HG03469 (cell line): ENCODE results near the gene DONSON.

Experiments used
- ATAC-seq: cut with Tn5 transposase; IDR thresholded peaks from one replicate; pipeline ENCODE4 v1.9.1; 2021; ENCODE audit warnings: mild to moderate bottlenecking, moderate library complexity, moderate number of reproducible peaks; ENCODE audit not compliant: unreplicated experiment

The DONSON gene

GRCh38 chr21:33541756-33542639 lies 46.5 kb downstream of the DONSON start, which contains the start of gene GART:
GART (minus strand) TSS chr21:33542117; CDS start chr21:33539315, 2,802 bp downstream.
- ATAC-seq, result peak; percentile 32

GRCh38 chr21:33541105-33541711 lies 47.3 kb downstream of the DONSON start:
- no peak for ATAC-seq

DNA sequence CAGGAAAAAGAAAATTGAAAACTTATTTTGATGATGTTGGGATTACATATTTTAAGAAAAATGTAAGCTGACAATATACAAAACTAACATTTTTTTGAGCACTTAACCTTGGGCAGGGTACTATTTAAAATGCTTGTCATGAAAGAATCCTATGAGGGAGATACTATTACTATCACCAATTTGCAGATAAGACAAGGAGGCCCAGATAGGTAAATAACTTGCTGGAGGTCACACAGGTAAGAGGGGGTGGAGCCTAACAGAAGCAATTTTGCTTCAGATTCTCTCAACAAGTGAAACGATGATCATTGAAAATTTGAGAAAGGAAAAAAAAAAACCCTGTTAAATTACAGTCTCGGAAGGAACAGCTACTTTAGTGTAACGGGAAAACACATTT lies 47.8 kb downstream of the DONSON start:
- no peak for ATAC-seq

DNA sequence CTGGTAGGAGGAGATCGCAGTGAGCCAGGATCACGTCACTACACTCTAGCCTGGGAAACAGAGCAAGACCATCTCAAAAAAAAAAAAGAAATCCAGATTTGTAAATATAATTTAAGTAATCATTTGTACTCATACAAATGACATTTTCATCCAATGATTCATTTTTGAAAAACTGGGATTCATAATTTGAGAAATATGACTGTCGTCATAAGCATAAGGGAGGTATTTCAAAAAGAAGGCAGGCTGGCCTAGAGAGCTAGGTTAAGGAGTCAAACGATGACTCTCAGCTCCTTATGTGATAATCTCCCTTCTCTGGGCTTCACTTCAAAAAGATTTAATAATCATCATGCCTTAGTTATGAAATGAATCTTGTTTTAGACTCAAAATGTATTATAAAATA lies 48.9 kb downstream of the DONSON start:
- ATAC-seq, result no peak

DNA sequence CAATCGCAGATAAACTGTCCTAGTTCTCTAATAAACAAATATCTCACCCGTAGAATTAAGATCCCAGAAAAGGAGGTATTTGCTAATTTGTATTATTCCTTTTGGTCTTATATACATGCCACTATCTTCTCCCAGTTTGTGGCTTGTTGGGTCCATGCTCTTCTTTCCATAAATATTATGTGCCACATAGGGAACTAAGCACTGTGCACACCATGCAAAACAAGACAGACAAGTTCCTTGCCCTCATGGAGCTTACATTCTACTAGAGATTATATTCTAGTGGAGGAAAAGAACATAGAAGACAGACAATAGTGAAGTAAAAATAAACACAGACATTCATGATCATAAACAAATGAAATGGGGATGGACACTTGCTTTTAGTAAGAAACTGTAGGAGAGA lies 51.3 kb downstream of the DONSON start:
- ATAC-seq, result no peak

- ATAC-seq, result no peak
Measured at GRCh38 chr21:33531007-33531406, 57.5 kb downstream of the DONSON start.
